K562 (cell line): ENCODE measurements around the gene TMEM143. TPM values are rescaled to one million over a fixed set of nuclear protein-coding genes. Genes with fewer than 3 reads are reported as not detected.

Experiments used
- BMI1 ChIP-seq: fragments of 150-350 bp; IDR thresholded peaks from 2 replicates; pipeline ENCODE4 v1.6.1; 2014; ENCODE audit warnings: low read length
- NR2C1 ChIP-seq, 2 experiments: fragments of 450-650 bp; IDR thresholded peaks; 2 replicates each; pipeline ENCODE4 v1.6.1; 2017; ENCODE audit warnings: mild to moderate bottlenecking in 2 of 2, antibody characterized with exemption in 1 of 2, inconsistent platforms in 1 of 2, missing compliant biosample characterization in 1 of 2, missing genetic modification characterization in 1 of 2
- PHTF2 ChIP-seq: fragments of 250-450 bp; sonication (Bioruptor Pico); IDR thresholded peaks from 2 replicates; pipeline ENCODE4 v1.5.0; 2021; ENCODE audit warnings: mild to moderate bottlenecking
- RFX5 ChIP-seq: IDR thresholded peaks from 2 replicates; pipeline ENCODE4 v1.6.1; 2011; ENCODE audit warnings: low read depth, mild to moderate bottlenecking, improper control_type of control experiment, low read length
- SFPQ ChIP-seq: fragments of 200-400 bp; formaldehyde crosslinking; IDR thresholded peaks from 2 replicates; pipeline ENCODE4 v1.6.1; 2017; ENCODE audit warnings: mild to moderate bottlenecking, low read depth, low read length, moderate library complexity
- TSHZ1 ChIP-seq: fragments of 250-450 bp; sonication (Bioruptor Pico); IDR thresholded peaks from 2 replicates; pipeline ENCODE4 v1.4.0; 2020; ENCODE audit warnings: mild to moderate bottlenecking, moderate library complexity
- ZNF518B ChIP-seq: fragments of 250-450 bp; sonication (Bioruptor Pico); IDR thresholded peaks from 2 replicates; pipeline ENCODE4 v1.5.0; 2021; ENCODE audit warnings: mild to moderate bottlenecking, moderate library complexity
- polyA plus RNA-seq, 8 experiments: library from polyadenylated mRNA; depleted of rRNA in 4 of 8; stranded (reverse) in 5 of 8; unstranded in 3 of 8; fragments of >200 nt; fragmentation: Nextera tagmentation in 2 of 8; fragmentation: Illumina TruSeq in 1 of 8; extraction: Ambion mirVana in 2 of 8; extraction: Trizol in 1 of 8; gene quantifications; 2 replicates each; pipeline versions ENCODE4 v1.2.1 to v1.2.3, GENCODE V29; 2011 to 2014; ENCODE audit warnings: inconsistent platforms in 1 of 8, missing spikeins in 1 of 8
- total RNA-seq, 7 experiments: library from RNA; depleted of rRNA in 6 of 7; stranded (reverse); fragments of >200 nt in 6 of 7; fragmentation: Illumina TruSeq in 2 of 7; extraction: Trizol in 2 of 7; gene quantifications; 2 replicates each; pipeline versions ENCODE4 v1.2.1 to v1.2.3, GENCODE V29; 2011 to 2021; ENCODE audit warnings: low replicate concordance in 1 of 7
- TF ChIP-seq, protein P1 (sequence below): fragments of 450-650 bp; IDR thresholded peaks from 2 replicates; pipeline ENCODE4 v1.6.1; 2014; ENCODE audit warnings: low read depth, mild to moderate bottlenecking, moderate library complexity, borderline replicate concordance
- TF ChIP-seq, protein P2 (sequence below): fragments of 450-650 bp; conservative IDR thresholded peaks from 2 replicates; pipeline ENCODE4 v1.6.1; 2016; ENCODE audit warnings: missing genetic modification characterization, low read depth, mild to moderate bottlenecking, control low read depth, missing compliant biosample characterization
- TF ChIP-seq, protein P3 (sequence below): sonication (generic); formaldehyde crosslinking; IDR thresholded peaks from 2 replicates; pipeline ENCODE4 v1.8.1; 2023; ENCODE audit warnings: mild to moderate bottlenecking, missing genetic modification reagents

Gene TMEM143
- total and polyA plus RNA-seq, 9 of the 15 experiments (the other 6 are each of a cell fraction or from before 2014, with no cell fraction given) = 0.66 to 8.8 (median 4.3) TPM

- TF ChIP-seq TSHZ1 (CRISPR knock-in tag) = no peak
- no peak for TF ChIP-seq PHTF2
- peak; percentile 38; the same call in 1 of the 2 replicates for TF ChIP-seq NR2C1 (IDR thresholded peaks at IDR 0.05)
- TF ChIP-seq NR2C1 (tag; IDR thresholded peaks at IDR 0.05) = no peak
- TF ChIP-seq, protein P1, sequence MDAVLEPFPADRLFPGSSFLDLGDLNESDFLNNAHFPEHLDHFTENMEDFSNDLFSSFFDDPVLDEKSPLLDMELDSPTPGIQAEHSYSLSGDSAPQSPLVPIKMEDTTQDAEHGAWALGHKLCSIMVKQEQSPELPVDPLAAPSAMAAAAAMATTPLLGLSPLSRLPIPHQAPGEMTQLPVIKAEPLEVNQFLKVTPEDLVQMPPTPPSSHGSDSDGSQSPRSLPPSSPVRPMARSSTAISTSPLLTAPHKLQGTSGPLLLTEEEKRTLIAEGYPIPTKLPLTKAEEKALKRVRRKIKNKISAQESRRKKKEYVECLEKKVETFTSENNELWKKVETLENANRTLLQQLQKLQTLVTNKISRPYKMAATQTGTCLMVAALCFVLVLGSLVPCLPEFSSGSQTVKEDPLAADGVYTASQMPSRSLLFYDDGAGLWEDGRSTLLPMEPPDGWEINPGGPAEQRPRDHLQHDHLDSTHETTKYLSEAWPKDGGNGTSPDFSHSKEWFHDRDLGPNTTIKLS = peak; percentile 43; the same call in 1 of the 2 replicates
- TF ChIP-seq, protein P2, sequence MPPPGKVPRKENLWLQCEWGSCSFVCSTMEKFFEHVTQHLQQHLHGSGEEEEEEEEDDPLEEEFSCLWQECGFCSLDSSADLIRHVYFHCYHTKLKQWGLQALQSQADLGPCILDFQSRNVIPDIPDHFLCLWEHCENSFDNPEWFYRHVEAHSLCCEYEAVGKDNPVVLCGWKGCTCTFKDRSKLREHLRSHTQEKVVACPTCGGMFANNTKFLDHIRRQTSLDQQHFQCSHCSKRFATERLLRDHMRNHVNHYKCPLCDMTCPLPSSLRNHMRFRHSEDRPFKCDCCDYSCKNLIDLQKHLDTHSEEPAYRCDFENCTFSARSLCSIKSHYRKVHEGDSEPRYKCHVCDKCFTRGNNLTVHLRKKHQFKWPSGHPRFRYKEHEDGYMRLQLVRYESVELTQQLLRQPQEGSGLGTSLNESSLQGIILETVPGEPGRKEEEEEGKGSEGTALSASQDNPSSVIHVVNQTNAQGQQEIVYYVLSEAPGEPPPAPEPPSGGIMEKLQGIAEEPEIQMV (tag) = no peak
- TF ChIP-seq SFPQ = no peak
- TF ChIP-seq, protein P3, sequence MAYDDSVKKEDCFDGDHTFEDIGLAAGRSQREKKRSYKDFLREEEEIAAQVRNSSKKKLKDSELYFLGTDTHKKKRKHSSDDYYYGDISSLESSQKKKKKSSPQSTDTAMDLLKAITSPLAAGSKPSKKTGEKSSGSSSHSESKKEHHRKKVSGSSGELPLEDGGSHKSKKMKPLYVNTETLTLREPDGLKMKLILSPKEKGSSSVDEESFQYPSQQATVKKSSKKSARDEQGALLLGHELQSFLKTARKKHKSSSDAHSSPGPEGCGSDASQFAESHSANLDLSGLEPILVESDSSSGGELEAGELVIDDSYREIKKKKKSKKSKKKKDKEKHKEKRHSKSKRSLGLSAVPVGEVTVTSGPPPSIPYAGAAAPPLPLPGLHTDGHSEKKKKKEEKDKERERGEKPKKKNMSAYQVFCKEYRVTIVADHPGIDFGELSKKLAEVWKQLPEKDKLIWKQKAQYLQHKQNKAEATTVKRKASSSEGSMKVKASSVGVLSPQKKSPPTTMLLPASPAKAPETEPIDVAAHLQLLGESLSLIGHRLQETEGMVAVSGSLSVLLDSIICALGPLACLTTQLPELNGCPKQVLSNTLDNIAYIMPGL (CRISPR knock-in tag) = no peak
- TF ChIP-seq ZNF518B (CRISPR knock-in tag) = no peak
- TF ChIP-seq RFX5 = no peak
- no peak for TF ChIP-seq BMI1
These were observed 30.9 kb downstream of the TMEM143 start (continued) for GRCh38 chr19:48332662-48333466.
